ENCODE measurements around the gene RPL22.

Gene RPL22

GRCh38 chr1:6179564-6180175 lies 19.7 kb downstream of the RPL22 start:
- peaks cover 39% of the 10 kb centered on the region for H3K27me3 ChIP-seq (replicated peaks)
- H3K4me3 ChIP-seq (ENCODE audit: low read depth, low read length), result no peak overlapping the region
- no peak overlapping the region for H3K27ac ChIP-seq
- in situ Hi-C loops (cut with HindIII; ENCODE audit: low pct_ligation_motif_present, low sequenced_read_pairs), result no loop called here
- no peak for TF ChIP-seq CTCF (IDR thresholded peaks at IDR 0.05; ENCODE audit: low read depth, low read length, missing control alignments)
- peaks cover 4% of the 10 kb centered on the region for H3K36me3 ChIP-seq (replicated peaks)
- no peak for DNase-seq

- Histone ChIP-seq H3K4me3 (ENCODE audit: low read depth, low read length) (no peak overlapping the region), H3K36me3 (replicated peaks) (no peaks in the 10 kb centered on the region), H3K27me3 (replicated peaks) (peaks cover 39% of the 10 kb centered on the region), H3K27ac (no peak overlapping the region)
- DNase-seq, result no peak
- no peak for TF ChIP-seq CTCF (IDR thresholded peaks at IDR 0.05; ENCODE audit: low read depth, low read length, missing control alignments)
- in situ Hi-C loops (cut with HindIII; ENCODE audit: low pct_ligation_motif_present, low sequenced_read_pairs), result no loop called here
Measured at GRCh38 chr1:6178751-6179563, 20.4 kb downstream of the RPL22 start.

GRCh38 chr1:6177681-6178380 lies 21.6 kb downstream of the RPL22 start:
- TF ChIP-seq CTCF (IDR thresholded peaks at IDR 0.05; ENCODE audit: low read depth, low read length, missing control alignments), result no peak
- DNase-seq, result no peak
- no peaks in the 10 kb centered on the region for H3K36me3 ChIP-seq (replicated peaks)
- no peak overlapping the region for H3K27ac ChIP-seq
- no peak overlapping the region for H3K4me3 ChIP-seq (ENCODE audit: low read depth, low read length)
- in situ Hi-C loops (cut with HindIII; ENCODE audit: low pct_ligation_motif_present, low sequenced_read_pairs), result no loop called here
- peaks cover 39% of the 10 kb centered on the region for H3K27me3 ChIP-seq (replicated peaks)

- H3K36me3 ChIP-seq (replicated peaks), result no peaks in the 10 kb centered on the region
- H3K27me3 ChIP-seq (replicated peaks), result peaks cover 39% of the 10 kb centered on the region
- no peak for TF ChIP-seq CTCF (IDR thresholded peaks at IDR 0.05; ENCODE audit: low read depth, low read length, missing control alignments)
- in situ Hi-C loops (cut with HindIII; ENCODE audit: low pct_ligation_motif_present, low sequenced_read_pairs), result no loop called here
- no peak for DNase-seq
- no peak overlapping the region for H3K27ac ChIP-seq
- no peak overlapping the region for H3K4me3 ChIP-seq (ENCODE audit: low read depth, low read length)
Measured at GRCh38 chr1:6176779-6177178, 22.6 kb downstream of the RPL22 start.

- no peak overlapping the region for H3K4me3 ChIP-seq (ENCODE audit: low read depth, low read length)
- H3K36me3 ChIP-seq (replicated peaks), result no peaks in the 10 kb centered on the region
- no peak for DNase-seq
- no peak overlapping the region for H3K27ac ChIP-seq
- peaks cover 31% of the 10 kb centered on the region for H3K27me3 ChIP-seq (replicated peaks)
- TF ChIP-seq CTCF (IDR thresholded peaks at IDR 0.05; ENCODE audit: low read depth, low read length, missing control alignments), result no peak
- in situ Hi-C loops (cut with HindIII; ENCODE audit: low pct_ligation_motif_present, low sequenced_read_pairs), result no loop called here
Measured at GRCh38 chr1:6175411-6175828, 24.0 kb downstream of the RPL22 start.

All from brain microvascular endothelial cell (primary cell).